Upper lobe of left lung (tissue), 6 donors: ENCODE measurements around the gene MYBPHL. TPM values are rescaled to one million over a fixed set of nuclear protein-coding genes. Genes with fewer than 3 reads are reported as not detected.

ENCODE experiments used
- ATAC-seq, 2 donors: fragments of 200-7000 bp; cut with Tn5 transposase; one replicate each; pipeline ENCODE4 v1.9.1; 2022; ENCODE audit warnings: mild to moderate bottlenecking in 2 of 2, moderate library complexity in 2 of 2; ENCODE audit not compliant: low FRiP score in 2 of 2
- DNase-seq, 2 donors: peaks; one replicate each; pipeline ENCODE4 v3.0.0-alpha.2; 2019 to 2020
- H3K27ac ChIP-seq, 4 donors: fragments of 200-600 bp; sonication (generic); one replicate each; pipeline ENCODE4 v1.5.1; 2016 to 2019
- H3K27me3 ChIP-seq, 4 donors: fragments of 200-600 bp; sonication (generic); one replicate each; pipeline ENCODE4 v1.5.1; 2017 to 2019
- H3K36me3 ChIP-seq, 4 donors: fragments of 200-600 bp; sonication (generic); one replicate each; pipeline ENCODE4 v1.5.1; 2016 to 2019
- H3K4me1 ChIP-seq, 4 donors: fragments of 200-600 bp; sonication (generic); one replicate each; pipeline ENCODE4 v1.5.1; 2018 to 2019
- H3K4me3 ChIP-seq, 4 donors: fragments of 200-600 bp; sonication (generic); one replicate each; pipeline ENCODE4 v1.5.1; 2017 to 2019; ENCODE audit warnings: mild to moderate bottlenecking in 2 of 4, moderate library complexity in 1 of 4
- H3K9me3 ChIP-seq, 4 donors: fragments of 200-600 bp; sonication (generic); one replicate each; pipeline ENCODE4 v1.5.1; 2018 to 2019
- EP300 ChIP-seq, 4 donors: sonication (generic); formaldehyde crosslinking; IDR thresholded peaks; one replicate each; pipeline ENCODE4 v1.5.1; 2017; ENCODE audit warnings: antibody characterized with exemption in 4 of 4, control low read depth in 2 of 4
- POLR2A ChIP-seq, 4 donors: fragments of 450-650 bp; IDR thresholded peaks; one replicate each; pipeline ENCODE4 v1.5.1; 2016 to 2017; ENCODE audit warnings: antibody characterized with exemption in 4 of 4, mild to moderate bottlenecking in 2 of 4
- POLR2AphosphoS5 ChIP-seq, 2 donors: sonication (generic); formaldehyde crosslinking; IDR thresholded peaks; one replicate each; pipeline ENCODE4 v1.5.1; 2017; ENCODE audit warnings: antibody characterized with exemption in 2 of 2
- WGBS, 2 donors: methylation state at CpG; one replicate each; pipeline ENCODE4 v1.1.5; 2017 to 2018; 5-methylcytosine and 5-hydroxymethylcytosine counted together
- total RNA-seq, 6 donors: library from RNA; depleted of rRNA in 4 of 6; stranded (reverse); fragments of >200 nt in 4 of 6; gene quantifications; one replicate each; pipeline versions ENCODE4 v1.1.0 to v1.2.1, GENCODE V29; 2016 to 2021
- TF ChIP-seq, protein P1 (sequence below), 6 experiments: fragments of 450-650 bp in 4 of 6; fragments of 200-600 bp in 2 of 6; sonication (generic) in 2 of 6; IDR thresholded peaks; one replicate each; pipeline ENCODE4 v1.5.1; 2016 to 2019; ENCODE audit warnings: antibody characterized with exemption in 6 of 6
- donor health status: DM: no; HTN: no; CAD: no; lungs with moderate emphysema.
- donor health status: DM: no; HTN: yes; CAD: no; lungs with severe emphysema.

MYBPHL gene
- total RNA-seq, 6 donors from 2014 or later = 1.8 to 8.6 (median 3.1) TPM; not detected in 1

DNA sequence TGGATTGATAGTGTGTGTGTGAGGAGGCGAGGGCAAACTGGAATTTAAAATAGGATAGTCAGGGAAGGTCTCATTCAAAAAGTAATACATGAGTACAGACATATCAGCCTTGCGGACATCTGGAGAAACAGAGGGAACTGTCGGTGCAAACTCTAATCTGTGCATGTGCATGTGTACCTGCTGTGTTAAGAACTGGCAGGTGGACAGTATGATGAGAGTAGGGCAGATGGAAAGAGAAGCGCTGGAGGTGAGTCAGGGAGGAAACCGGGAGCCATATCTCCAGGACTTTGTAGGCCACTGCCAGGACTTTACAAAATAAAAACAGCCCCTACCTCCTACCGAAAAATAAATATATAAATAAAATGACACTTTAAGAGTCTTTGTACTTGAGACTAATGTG is 31.3 kb upstream of the MYBPHL start:
- TF ChIP-seq POLR2AphosphoS5 (IDR thresholded peaks at IDR 0.05) (no peak), EP300 (IDR thresholded peaks at IDR 0.05) (no peak), POLR2A (IDR thresholded peaks at IDR 0.05) (no peak)
- TF ChIP-seq, protein P1, sequence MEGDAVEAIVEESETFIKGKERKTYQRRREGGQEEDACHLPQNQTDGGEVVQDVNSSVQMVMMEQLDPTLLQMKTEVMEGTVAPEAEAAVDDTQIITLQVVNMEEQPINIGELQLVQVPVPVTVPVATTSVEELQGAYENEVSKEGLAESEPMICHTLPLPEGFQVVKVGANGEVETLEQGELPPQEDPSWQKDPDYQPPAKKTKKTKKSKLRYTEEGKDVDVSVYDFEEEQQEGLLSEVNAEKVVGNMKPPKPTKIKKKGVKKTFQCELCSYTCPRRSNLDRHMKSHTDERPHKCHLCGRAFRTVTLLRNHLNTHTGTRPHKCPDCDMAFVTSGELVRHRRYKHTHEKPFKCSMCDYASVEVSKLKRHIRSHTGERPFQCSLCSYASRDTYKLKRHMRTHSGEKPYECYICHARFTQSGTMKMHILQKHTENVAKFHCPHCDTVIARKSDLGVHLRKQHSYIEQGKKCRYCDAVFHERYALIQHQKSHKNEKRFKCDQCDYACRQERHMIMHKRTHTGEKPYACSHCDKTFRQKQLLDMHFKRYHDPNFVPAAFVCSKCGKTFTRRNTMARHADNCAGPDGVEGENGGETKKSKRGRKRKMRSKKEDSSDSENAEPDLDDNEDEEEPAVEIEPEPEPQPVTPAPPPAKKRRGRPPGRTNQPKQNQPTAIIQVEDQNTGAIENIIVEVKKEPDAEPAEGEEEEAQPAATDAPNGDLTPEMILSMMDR (IDR thresholded peaks at IDR 0.05) = no peak
- 93 to 97% methylated on average over 6 of the region's 6 CpGs for WGBS, 2 donors
- peaks cover 25 to 87% (median 68%) of the 10 kb centered on the region in 4 donors for H3K36me3 ChIP-seq

DNA sequence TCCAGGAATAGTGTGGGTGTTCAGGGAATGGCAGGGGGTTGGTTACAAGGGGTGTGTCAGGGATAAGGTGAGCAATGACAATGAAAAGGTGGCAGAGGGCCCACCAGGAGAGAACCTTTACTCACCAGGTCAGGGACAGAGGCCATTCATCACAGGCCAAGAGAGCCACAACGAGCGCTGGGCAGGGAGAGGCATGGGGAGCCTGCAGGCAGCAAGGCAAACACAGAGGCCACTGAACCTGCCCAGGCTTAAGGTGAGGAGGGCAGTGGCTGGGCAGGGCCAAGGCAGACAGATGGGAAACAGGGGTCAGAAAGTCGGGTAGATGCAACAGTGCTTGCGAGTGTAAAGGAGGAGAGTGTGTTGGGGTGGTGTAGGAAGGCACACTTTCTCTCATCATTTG is 28.3 kb upstream of the MYBPHL start:
- TF ChIP-seq POLR2A (IDR thresholded peaks at IDR 0.05) (no peak), POLR2AphosphoS5 (IDR thresholded peaks at IDR 0.05) (no peak), EP300 (IDR thresholded peaks at IDR 0.05) (no peak)
- TF ChIP-seq, protein P1 (IDR thresholded peaks at IDR 0.05) = no peak
- ATAC-seq = no peak
- no peak overlapping the region for H3K27ac ChIP-seq
- 91 to 93% methylated on average over 4 of the region's 4 CpGs for WGBS, 2 donors
- peaks cover 6 to 17% (median 10%) of the 10 kb centered on the region in 4 donors for H3K9me3 ChIP-seq
- no peaks in the 10 kb centered on the region for H3K4me1 ChIP-seq
- peak in 1 of 2 donors; percentile 11 for DNase-seq
- peaks cover 18 to 89% (median 70%) of the 10 kb centered on the region in 4 donors for H3K36me3 ChIP-seq
- H3K4me3 ChIP-seq = no peak overlapping the region
- H3K27me3 ChIP-seq = no peaks in the 10 kb centered on the region

More for the DNA sequence above, 31.3 kb upstream of the MYBPHL start:
- DNase-seq = no peak
- no peak overlapping the region for H3K4me3 ChIP-seq
- H3K9me3 ChIP-seq = no peaks in the 10 kb centered on the region
- H3K27me3 ChIP-seq = no peaks in the 10 kb centered on the region
- ATAC-seq = no peak
- peaks cover 0 to 11% (median 3%) of the 10 kb centered on the region in 4 donors for H3K4me1 ChIP-seq
- no peak overlapping the region for H3K27ac ChIP-seq

DNA sequence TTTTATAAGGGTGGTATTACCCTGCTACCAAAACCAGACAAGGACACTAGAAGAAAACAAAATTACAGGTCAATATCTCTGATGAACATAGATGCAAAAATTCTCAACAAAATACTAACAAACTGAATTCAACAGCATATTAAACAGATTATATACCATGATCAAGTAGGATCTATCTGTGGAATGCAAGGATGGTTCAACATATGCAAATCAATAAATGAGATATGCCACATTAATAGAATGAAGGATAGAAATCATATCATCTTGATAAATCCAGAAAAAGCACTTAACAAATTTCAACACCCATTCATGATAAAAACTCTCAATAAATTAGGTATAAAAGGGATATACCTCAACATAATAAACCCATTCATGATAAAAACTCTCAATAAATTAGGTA is 24.3 kb upstream of the MYBPHL start:
- H3K27ac ChIP-seq = no peak overlapping the region
- TF ChIP-seq POLR2AphosphoS5 (IDR thresholded peaks at IDR 0.05) (no peak), POLR2A (IDR thresholded peaks at IDR 0.05) (no peak), EP300 (IDR thresholded peaks at IDR 0.05) (no peak)
- TF ChIP-seq, protein P1 (IDR thresholded peaks at IDR 0.05) = no peak
- H3K9me3 ChIP-seq = peaks cover 6 to 17% (median 10%) of the 10 kb centered on the region in 4 donors
- ATAC-seq = no peak
- no peaks in the 10 kb centered on the region for H3K4me1 ChIP-seq
- H3K27me3 ChIP-seq = no peaks in the 10 kb centered on the region
- H3K4me3 ChIP-seq = no peak overlapping the region
- peaks cover 27 to 85% (median 64%) of the 10 kb centered on the region in 4 donors for H3K36me3 ChIP-seq
- no peak for DNase-seq

DNA sequence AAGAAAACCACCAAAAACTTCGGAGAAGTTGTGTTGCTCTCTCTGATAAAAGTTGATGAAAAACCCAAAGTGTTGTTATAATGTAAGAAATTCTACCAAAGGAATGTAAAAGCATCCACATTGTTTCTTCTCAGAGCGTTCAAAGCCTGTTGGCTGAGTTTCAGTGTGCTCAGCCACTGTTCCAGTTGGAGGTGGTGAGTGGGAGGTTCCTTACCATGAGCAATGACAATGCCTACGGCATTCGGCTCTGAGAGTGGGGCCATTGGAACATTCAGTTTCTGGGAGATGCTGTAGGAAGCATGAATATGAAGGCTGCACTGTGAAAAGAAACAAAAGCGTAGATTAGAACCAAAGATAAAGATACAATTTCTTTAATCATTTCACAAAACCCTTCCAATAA is 20.5 kb upstream of the MYBPHL start:
- Histone ChIP-seq H3K9me3 (peaks cover 4 to 10% (median 7%) of the 10 kb centered on the region in 4 donors), H3K36me3 (peaks cover 31 to 84% (median 65%) of the 10 kb centered on the region in 4 donors), H3K4me3 (no peak overlapping the region), H3K27ac (no peak overlapping the region), H3K4me1 (no peaks in the 10 kb centered on the region), H3K27me3 (no peaks in the 10 kb centered on the region)
- 86 to 90% methylated on average over 5 of the region's 5 CpGs for WGBS, 2 donors
- DNase-seq = no peak
- ATAC-seq = no peak
- TF ChIP-seq, protein P1 (IDR thresholded peaks at IDR 0.05) = no peak
- TF ChIP-seq POLR2AphosphoS5 (IDR thresholded peaks at IDR 0.05) (no peak), EP300 (IDR thresholded peaks at IDR 0.05) (no peak), POLR2A (IDR thresholded peaks at IDR 0.05) (no peak)

DNA sequence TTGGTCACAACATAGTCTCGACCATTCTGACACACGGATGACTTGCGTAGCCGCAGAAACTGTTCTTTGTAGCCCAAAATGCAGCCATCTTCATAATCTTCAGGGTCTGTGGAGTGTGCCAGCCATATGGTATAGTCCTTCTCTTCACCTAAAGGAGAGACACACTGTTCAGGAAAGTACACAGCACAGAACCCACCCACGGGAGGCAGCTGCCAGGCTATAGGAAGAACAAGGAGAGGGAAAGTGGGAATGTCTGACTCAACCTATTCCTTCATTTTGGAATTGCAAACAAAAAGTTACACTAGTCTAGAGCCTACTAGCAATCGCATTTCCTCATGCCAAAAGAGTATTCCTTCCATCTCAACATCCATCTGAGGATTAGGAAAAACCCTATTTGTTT is 16.2 kb upstream of the MYBPHL start:
- Histone ChIP-seq H3K27ac (no peak overlapping the region), H3K36me3 (peaks cover 54 to 92% (median 75%) of the 10 kb centered on the region in 4 donors), H3K4me1 (no peaks in the 10 kb centered on the region), H3K4me3 (no peak overlapping the region), H3K9me3 (no peaks in the 10 kb centered on the region), H3K27me3 (no peaks in the 10 kb centered on the region)
- DNase-seq (no peak), ATAC-seq (no peak)
- 93 to 97% methylated on average over 6 of the region's 6 CpGs for WGBS, 2 donors
- TF ChIP-seq POLR2A (IDR thresholded peaks at IDR 0.05) = no peak
- TF ChIP-seq, protein P1 (IDR thresholded peaks at IDR 0.05) = no peak
- no peak for TF ChIP-seq POLR2AphosphoS5 (IDR thresholded peaks at IDR 0.05)
- TF ChIP-seq EP300 (IDR thresholded peaks at IDR 0.05) = no peak
